ENCODE results near the gene RRP8. TPM values are rescaled to one million over a fixed set of nuclear protein-coding genes. Genes with fewer than 3 reads are reported as not detected.

RRP8 gene
- total and polyA plus RNA-seq, 9 of the 15 experiments (the other 6 are each of a cell fraction or from before 2014, with no cell fraction given), result 5.7 to 47.3 (median 32.6) TPM

GRCh38 chr11:6568191-6568918, 35.1 kb downstream of the RRP8 start (continued):
- TF ChIP-seq MED1 (CRISPR knock-in tag; IDR thresholded peaks at IDR 0.05; ENCODE audit: borderline replicate concordance) (no peak), PATZ1 (CRISPR knock-in tag; IDR thresholded peaks at IDR 0.05; ENCODE audit: borderline replicate concordance) (no peak), ZNF3 (CRISPR knock-in tag; IDR thresholded peaks at IDR 0.05) (no peak), FIP1L1 (IDR thresholded peaks at IDR 0.05; ENCODE audit: low read depth, low read length, poor library complexity, severe bottlenecking) (no peak), KDM4B (IDR thresholded peaks at IDR 0.05; ENCODE audit: borderline replicate concordance in 2 of 2, low read depth in 1 of 2) (no peak), LEF1 (IDR thresholded peaks at IDR 0.05) (no peak), CEBPG (CRISPR knock-in tag; IDR thresholded peaks at IDR 0.05) (no peak), CEBPG (tag; conservative IDR thresholded peaks at IDR 0.05 in 1 of 2, IDR thresholded peaks at IDR 0.05 in 1 of 2) (no peak), BRD4 (IDR thresholded peaks at IDR 0.05) (no peak), BRF1 (IDR thresholded peaks at IDR 0.05; ENCODE audit: borderline replicate concordance, extremely low read depth, insufficient read length) (no peak), ZBTB7A (IDR thresholded peaks at IDR 0.05; ENCODE audit: borderline replicate concordance, control insufficient read depth, low read depth, low read length) (peak; percentile 78; the same call in 1 of the 2 replicates), RUNX1 (IDR thresholded peaks at IDR 0.05; ENCODE audit: low read depth) (no peak), ZBED1 (IDR thresholded peaks at IDR 0.05) (no peak), ZNF512 (tag; IDR thresholded peaks at IDR 0.05) (no peak), ARID3A (IDR thresholded peaks at IDR 0.05; ENCODE audit: borderline replicate concordance, low read depth, low read length) (peak; percentile 33; the same call in 1 of the 2 replicates), ARHGAP35 (IDR thresholded peaks at IDR 0.05; ENCODE audit: partially characterized antibody) (no peak), SLC30A9 (CRISPR knock-in tag; IDR thresholded peaks at IDR 0.05) (no peak), HNRNPH1 (optimal IDR thresholded peaks at IDR 0.05; ENCODE audit: low read depth, low read length) (no peak), GTF2B (IDR thresholded peaks at IDR 0.05; ENCODE audit: extremely low read depth, insufficient read length) (no peak)

Data from K562 (cell line).